Measurements from ENCODE around the gene ATOSA. TPM values are rescaled to one million over a fixed set of nuclear protein-coding genes. Genes with fewer than 3 reads are reported as not detected.

Gene ATOSA
- total RNA-seq, 2 donors from 2014 or later = 34.1 to 42.0 TPM

Other genes with a start within 250 kb of the ATOSA start
- gene MYO5A, start 150.5 kb downstream of the ATOSA start, total RNA-seq = 10 to 100 TPM; 42.4 to 49.5 TPM
- 100 to 1,000 TPM in 1 of 2 donors, 10 to 100 TPM in 1; 98.0 to 135 TPM for gene ARPP19, start 110.4 kb downstream of the ATOSA start, total RNA-seq
- not detected for gene ONECUT1, start 110.9 kb upstream of the ATOSA start, total RNA-seq